ENCODE measurements around the gene SHROOM3. TPM values are rescaled to one million over a fixed set of nuclear protein-coding genes. Genes with fewer than 3 reads are reported as not detected.
A peak's percentile ranks its signal among the peaks of the same experiment; 100 is the strongest.

SHROOM3 gene
- total and polyA plus RNA-seq, 8 donors, result 13.5 to 96.9 (median 16.9) TPM

DNA sequence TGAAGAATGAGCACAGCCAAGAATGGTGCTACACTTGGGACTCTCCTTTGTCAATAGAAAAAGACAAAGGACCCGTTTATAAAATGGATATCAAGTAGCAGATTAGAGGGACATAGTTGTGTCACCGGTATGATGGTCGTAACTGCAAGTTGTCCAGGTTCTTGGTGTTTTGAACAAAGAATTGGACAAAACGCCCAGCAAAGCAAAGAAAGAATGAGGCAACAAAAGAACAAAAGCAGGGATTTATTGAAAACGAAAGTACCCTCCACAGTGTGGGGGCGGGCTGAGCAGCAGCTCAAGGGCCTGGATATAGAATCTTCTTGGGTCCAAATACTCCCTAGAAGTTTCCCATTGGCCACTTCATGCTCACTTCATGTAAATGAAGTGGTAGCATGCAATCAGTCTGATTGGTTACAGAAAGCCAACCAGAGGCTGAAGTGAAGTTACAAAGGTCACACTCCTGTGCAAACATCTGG, 54.7 kb downstream of the SHROOM3 start:
- H3K27me3 ChIP-seq, result no peaks in the 10 kb centered on the region
- H3K9me3 ChIP-seq, result no peaks in the 10 kb centered on the region
- no peak for TF ChIP-seq CTCF (IDR thresholded peaks at IDR 0.05)
- no peaks in the 10 kb centered on the region for H3K36me3 ChIP-seq
- no peak overlapping the region for H3K4me3 ChIP-seq
- DNase-seq (no peak), ATAC-seq (no peak)
- no peaks in the 10 kb centered on the region for H3K4me1 ChIP-seq
- no peak overlapping the region for H3K27ac ChIP-seq
- intact Hi-C loops (cut with DNase I), result no loop called here

DNA sequence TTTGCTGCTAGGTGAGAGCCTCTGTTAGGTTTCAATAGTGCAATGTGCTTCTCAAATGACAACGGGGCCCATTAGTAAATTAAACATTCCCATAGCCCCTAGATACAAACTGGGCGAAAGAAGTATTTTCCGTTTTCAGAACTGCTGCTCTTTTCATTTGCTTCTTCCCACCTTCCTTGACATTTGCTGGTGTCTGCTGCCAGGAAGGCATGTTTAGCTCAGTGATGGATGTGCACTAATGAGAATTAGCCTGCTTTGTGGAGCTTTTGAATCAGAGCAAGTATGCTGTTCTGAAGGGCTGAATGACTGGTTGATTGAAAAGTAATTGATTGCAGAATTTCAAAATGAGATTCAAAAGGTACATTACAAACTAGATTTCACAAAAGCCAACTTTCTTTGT, 57.0 kb downstream of the SHROOM3 start:
- ATAC-seq (no peak), DNase-seq (no peak)
- Histone ChIP-seq H3K4me3 (no peak overlapping the region), H3K27me3 (no peaks in the 10 kb centered on the region), H3K36me3 (no peaks in the 10 kb centered on the region), H3K9me3 (no peaks in the 10 kb centered on the region), H3K4me1 (no peaks in the 10 kb centered on the region), H3K27ac (no peak overlapping the region)
- intact Hi-C loops (cut with DNase I), result no loop called here
- TF ChIP-seq CTCF (IDR thresholded peaks at IDR 0.05), result no peak

DNA sequence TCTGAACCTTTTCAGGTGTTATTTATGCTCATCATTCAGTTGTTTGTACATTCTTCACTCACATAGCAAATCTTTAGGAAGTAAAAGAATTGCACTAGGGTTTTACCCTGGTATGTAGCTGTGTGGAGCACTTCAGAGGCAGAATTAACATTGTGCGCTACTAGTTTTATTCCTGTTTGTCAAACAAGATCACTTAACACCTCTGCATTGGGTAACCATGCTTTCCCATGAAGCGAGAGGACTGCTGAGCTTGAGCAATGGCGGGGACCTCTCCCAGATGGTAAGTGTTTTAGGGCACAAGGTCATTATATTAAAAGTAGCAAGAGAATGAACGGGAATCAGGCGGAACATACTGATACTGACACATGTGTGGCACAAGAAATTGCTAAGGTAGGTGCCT, 59.2 kb downstream of the SHROOM3 start:
- TF ChIP-seq CTCF (IDR thresholded peaks at IDR 0.05), result no peak
- intact Hi-C loops (cut with DNase I), result no loop called here
- H3K4me1 ChIP-seq, result no peaks in the 10 kb centered on the region
- DNase-seq (peak in 2 of 4 donors; percentile 36 to 76), ATAC-seq (peak; percentile 60)
- no peaks in the 10 kb centered on the region for H3K27me3 ChIP-seq
- no peak overlapping the region for H3K4me3 ChIP-seq
- no peaks in the 10 kb centered on the region for H3K36me3 ChIP-seq
- no peak overlapping the region for H3K27ac ChIP-seq
- no peaks in the 10 kb centered on the region for H3K9me3 ChIP-seq

DNA sequence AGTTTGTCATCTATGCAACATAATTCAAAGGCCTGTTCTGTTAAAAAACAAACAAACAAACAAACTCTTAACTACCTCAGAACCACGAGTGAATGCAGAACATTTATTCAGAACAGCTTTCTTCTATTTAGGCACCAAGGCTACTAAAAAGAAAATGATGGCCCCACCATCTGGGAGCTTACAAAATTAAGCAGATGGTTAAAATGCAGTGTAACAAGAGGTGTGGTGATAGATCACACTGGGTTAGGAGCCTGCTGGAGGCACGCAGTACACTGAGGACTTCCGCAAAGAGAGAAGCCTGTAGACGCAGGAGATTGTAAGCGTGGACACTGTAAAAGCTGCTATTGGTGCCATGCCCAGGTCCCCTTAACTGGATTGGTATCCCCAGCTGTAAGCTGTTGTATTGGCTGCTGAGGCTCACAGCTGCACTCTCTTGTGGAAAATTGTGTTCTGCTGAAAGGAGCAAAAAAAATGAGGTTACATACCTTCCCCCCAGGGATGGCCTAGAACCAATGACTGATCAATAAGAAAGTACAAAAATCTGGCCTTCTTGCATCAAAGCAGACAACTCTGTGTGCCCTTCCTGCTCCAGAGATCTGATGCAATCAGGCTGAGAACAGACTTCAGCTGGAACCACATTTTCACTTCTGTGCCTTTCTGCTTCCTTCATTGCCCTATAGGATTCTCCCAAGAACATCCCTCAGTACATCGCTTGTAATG, 60.0 kb downstream of the SHROOM3 start:
- intact Hi-C loops (cut with DNase I), result no loop called here
- no peaks in the 10 kb centered on the region for H3K36me3 ChIP-seq
- H3K9me3 ChIP-seq, result no peaks in the 10 kb centered on the region
- H3K27me3 ChIP-seq, result no peaks in the 10 kb centered on the region
- H3K4me3 ChIP-seq, result no peak overlapping the region
- H3K27ac ChIP-seq, result no peak overlapping the region
- no peak for TF ChIP-seq CTCF (IDR thresholded peaks at IDR 0.05)
- ATAC-seq (no peak), DNase-seq (no peak)
- H3K4me1 ChIP-seq, result no peaks in the 10 kb centered on the region

GRCh38 chr4:76498550-76498949, 63.5 kb downstream of the SHROOM3 start:
- TF ChIP-seq CTCF (IDR thresholded peaks at IDR 0.05), result no peak
- H3K9me3 ChIP-seq, result no peaks in the 10 kb centered on the region
- intact Hi-C loops (cut with DNase I), result no loop called here
- no peaks in the 10 kb centered on the region for H3K36me3 ChIP-seq
- DNase-seq, result peak in 2 of 4 donors; percentile 50 to 63
- ATAC-seq, result no peak
- no peaks in the 10 kb centered on the region for H3K4me1 ChIP-seq
- no peak overlapping the region for H3K27ac ChIP-seq
- H3K27me3 ChIP-seq, result no peaks in the 10 kb centered on the region
- H3K4me3 ChIP-seq, result no peak overlapping the region

All from left lung (tissue), 10 donors.